ENCODE data around the gene SLC23A2. TPM values are rescaled to one million over a fixed set of nuclear protein-coding genes. Genes with fewer than 3 reads are reported as not detected.

The SLC23A2 gene
- polyA plus RNA-seq, 3 donors, result 3.3 to 28.4 (median 6.4) TPM

GRCh38 chr20:4944518-4945313 is 56.6 kb downstream of the SLC23A2 start:
- no peak for DNase-seq
- H2AFZ ChIP-seq (ENCODE audit: insufficient read depth, low read depth, low read length, poor library complexity, severe bottlenecking), result no peak overlapping the region
- H3K9ac ChIP-seq (ENCODE audit: insufficient read depth, low read length, poor library complexity, severe bottlenecking), result no peak overlapping the region
- no peak overlapping the region for H3K4me3 Mint-ChIP-seq
- H3K27ac ChIP-seq (ENCODE audit: low read depth in 1 of 2, low read length in 2 of 2), result no peak overlapping the region
- peaks cover 0 to 2% (median 0%) of the 10 kb centered on the region in 3 donors for H3K27me3 Mint-ChIP-seq (ENCODE audit: low read depth in 3 of 3)
- peaks cover under 1% of the 10 kb centered on the region for H3K79me2 ChIP-seq (ENCODE audit: insufficient read depth, low read length)
- intact Hi-C loops (cut with micrococcal nuclease), result no loop called here
- peaks cover 9 to 54% of the 10 kb centered on the region in 2 donors for H3K36me3 ChIP-seq (replicated peaks in 1 of 2; ENCODE audit: control insufficient read depth in 1 of 2, insufficient read depth in 2 of 2, low read length in 2 of 2)
- no peaks in the 10 kb centered on the region for H3K9me3 ChIP-seq (replicated peaks in 1 of 2; ENCODE audit: control insufficient read depth in 1 of 2, insufficient read depth in 1 of 2, low read length in 2 of 2)
- WGBS (ENCODE audit: insufficient coverage), result no CpG with 5 or more reads among the region's 6 CpGs
- H3K27ac Mint-ChIP-seq, result peak overlapping the region in 2 of 7 donors; percentile 41 to 43
- no peaks in the 10 kb centered on the region for H3K27me3 ChIP-seq (ENCODE audit: control insufficient read depth in 2 of 2, insufficient read depth in 2 of 2, low read length in 2 of 2)
- no peaks in the 10 kb centered on the region for H3K9me3 Mint-ChIP-seq
- H3K4me2 ChIP-seq (replicated peaks; ENCODE audit: extremely low read depth, low read length, poor library complexity, severe bottlenecking), result no peak overlapping the region
- H3K4me1 Mint-ChIP-seq, result peaks cover 20% of the 10 kb centered on the region
- H3K36me3 Mint-ChIP-seq, result peaks cover 40 to 55% of the 10 kb centered on the region in 2 donors
- no peak for TF ChIP-seq CTCF (IDR thresholded peaks at IDR 0.05)
- peaks cover 74% of the 10 kb centered on the region for H4K20me1 ChIP-seq (ENCODE audit: insufficient read depth, low read length)
- no peaks in the 10 kb centered on the region for H3K4me1 ChIP-seq (ENCODE audit: control insufficient read depth in 1 of 2, insufficient read depth in 2 of 2, low read length in 2 of 2)
- no peak overlapping the region for H3K4me3 ChIP-seq (replicated peaks in 1 of 3; ENCODE audit: low read depth in 2 of 3, low read length in 3 of 3)

DNA sequence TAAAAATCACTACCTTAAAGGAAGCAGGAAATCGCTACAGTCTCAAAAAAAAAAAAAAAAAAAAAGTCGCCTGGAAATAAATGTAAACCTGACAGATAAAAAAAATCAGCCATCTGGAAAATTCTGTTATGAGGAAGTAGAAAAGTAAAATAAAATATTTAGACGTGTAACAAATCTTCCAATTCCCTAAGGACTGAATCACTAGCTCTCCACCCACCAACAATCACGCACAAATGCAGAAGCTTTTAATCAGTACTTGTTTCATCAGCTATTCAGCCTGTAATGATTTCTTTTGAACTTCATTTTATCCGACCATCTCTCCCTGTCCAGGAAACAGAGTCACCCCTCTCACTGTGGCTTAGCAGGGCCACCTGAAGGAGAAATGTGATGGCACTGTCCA is 59.0 kb downstream of the SLC23A2 start:
- Mint-ChIP-seq H3K9me3 (no peaks in the 10 kb centered on the region), H3K27ac (peak overlapping the region in 3 of 7 donors; percentile 62 to 78 (median 69)), H3K36me3 (peaks cover 24 to 42% of the 10 kb centered on the region in 2 donors), H3K4me1 (peaks cover 14% of the 10 kb centered on the region), H3K4me3 (no peak overlapping the region), H3K27me3 (ENCODE audit: low read depth in 3 of 3) (peaks cover 0 to 2% (median 0%) of the 10 kb centered on the region in 3 donors)
- Histone ChIP-seq H4K20me1 (ENCODE audit: insufficient read depth, low read length) (peaks cover 83% of the 10 kb centered on the region), H3K79me2 (ENCODE audit: insufficient read depth, low read length) (peaks cover 9% of the 10 kb centered on the region), H3K27ac (ENCODE audit: low read depth in 1 of 2, low read length in 2 of 2) (no peak overlapping the region), H3K27me3 (ENCODE audit: control insufficient read depth in 2 of 2, insufficient read depth in 2 of 2, low read length in 2 of 2) (no peaks in the 10 kb centered on the region), H3K9ac (ENCODE audit: insufficient read depth, low read length, poor library complexity, severe bottlenecking) (no peak overlapping the region), H3K36me3 (replicated peaks in 1 of 2; ENCODE audit: control insufficient read depth in 1 of 2, insufficient read depth in 2 of 2, low read length in 2 of 2) (peaks cover 3 to 40% of the 10 kb centered on the region in 2 donors), H3K9me3 (replicated peaks in 1 of 2; ENCODE audit: control insufficient read depth in 1 of 2, insufficient read depth in 1 of 2, low read length in 2 of 2) (no peaks in the 10 kb centered on the region), H3K4me1 (ENCODE audit: control insufficient read depth in 1 of 2, insufficient read depth in 2 of 2, low read length in 2 of 2) (no peaks in the 10 kb centered on the region), H3K4me2 (replicated peaks; ENCODE audit: extremely low read depth, low read length, poor library complexity, severe bottlenecking) (no peak overlapping the region), H3K4me3 (replicated peaks in 1 of 3; ENCODE audit: low read depth in 2 of 3, low read length in 3 of 3) (no peak overlapping the region), H2AFZ (ENCODE audit: insufficient read depth, low read depth, low read length, poor library complexity, severe bottlenecking) (no peak overlapping the region)
- WGBS (ENCODE audit: insufficient coverage), result 43% methylated on average over 1 of the region's 5 CpGs
- no peak for TF ChIP-seq CTCF (IDR thresholded peaks at IDR 0.05)
- no peak for DNase-seq
- intact Hi-C loops (cut with micrococcal nuclease), result no loop called here
